SKM-1 treated with dmso at 0.1 percent for 144 hours (cell line): ENCODE measurements around the gene RIPPLY3.
"Not testable (repeated sequence)": the region's sequence is repeated elsewhere in the genome, so short reads cannot be mapped to it uniquely, and the experiment has no call there.

ENCODE experiments used
- DNase-seq: peaks from one replicate; lab custom pipeline; 2025; ENCODE audit not compliant: unreplicated experiment; lab: John Stamatoyannopoulos, UW

Gene RIPPLY3

DNA sequence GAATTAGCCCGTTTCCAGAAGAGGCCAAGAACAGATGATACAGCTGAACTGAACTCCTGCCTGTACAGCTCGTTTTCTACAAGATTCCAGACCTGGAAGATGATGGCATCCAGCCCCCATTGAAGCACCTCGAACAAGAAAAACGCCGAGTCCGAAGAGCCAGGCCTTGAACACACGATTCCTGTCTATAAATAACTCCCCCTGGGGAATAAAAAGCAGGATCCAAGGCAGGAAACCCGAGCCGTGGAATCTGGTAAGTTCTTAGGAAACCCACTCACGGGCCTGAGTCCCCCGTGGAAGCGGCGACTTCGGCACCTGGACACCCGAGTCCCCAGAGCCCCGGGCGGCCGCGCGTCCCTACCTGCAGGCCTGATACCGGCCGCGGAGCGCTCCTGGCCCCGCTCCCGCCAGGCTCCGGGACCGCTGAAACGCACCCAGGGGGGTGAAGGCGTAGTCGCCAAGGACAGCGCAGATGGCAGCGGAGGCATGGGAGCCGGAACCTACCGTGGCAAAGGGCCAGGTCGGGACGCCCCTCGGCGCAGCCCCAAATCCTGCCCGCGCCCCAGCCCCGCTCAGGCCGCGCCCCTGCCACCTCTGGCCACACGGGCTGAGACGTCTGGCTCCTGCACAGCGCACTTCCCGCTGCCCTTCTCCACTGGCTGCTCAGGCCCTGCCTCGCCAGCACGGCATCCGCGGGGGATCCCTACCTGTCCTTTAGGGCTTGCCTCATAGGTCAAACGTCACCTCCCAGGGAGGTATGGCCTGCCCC is 26.0 kb upstream of the RIPPLY3 start:
- DNase-seq: no peak

- no peak for DNase-seq
Observed at GRCh38 chr21:36981049-36981391, 25.5 kb upstream of the RIPPLY3 start.

DNA sequence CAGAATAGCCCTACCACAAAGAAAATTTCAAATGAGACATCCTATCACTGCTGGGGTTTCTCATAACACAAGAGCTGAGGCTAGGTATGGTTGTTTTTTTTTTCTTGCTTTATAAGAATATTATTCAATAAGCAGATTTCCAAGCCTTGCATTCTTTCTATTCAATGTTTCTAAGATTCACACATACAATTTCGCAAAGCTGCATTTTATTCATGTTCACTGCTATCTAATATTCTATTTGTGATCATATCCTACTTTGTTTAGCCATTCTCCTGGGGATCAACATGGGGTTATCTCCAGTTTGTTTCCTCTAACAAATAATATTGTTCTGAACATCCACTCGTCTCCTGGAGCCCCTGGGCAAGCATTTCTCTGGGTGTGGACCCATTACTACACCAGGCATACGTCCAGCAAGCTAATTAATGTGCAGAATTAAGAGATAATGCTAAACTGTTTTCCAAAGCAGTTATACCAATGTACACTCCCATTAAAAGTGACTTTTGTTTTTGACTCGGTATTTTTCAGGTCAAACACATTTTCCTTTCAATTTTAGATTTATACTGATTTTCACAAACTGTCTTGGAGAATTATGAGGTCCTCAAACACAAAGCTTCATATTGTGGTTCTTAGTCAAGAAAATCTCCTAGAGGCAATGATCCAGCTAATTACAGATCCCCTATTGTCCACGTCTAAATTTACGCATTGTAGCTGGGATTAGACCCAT is 24.4 kb upstream of the RIPPLY3 start:
- DNase-seq: no peak

DNA sequence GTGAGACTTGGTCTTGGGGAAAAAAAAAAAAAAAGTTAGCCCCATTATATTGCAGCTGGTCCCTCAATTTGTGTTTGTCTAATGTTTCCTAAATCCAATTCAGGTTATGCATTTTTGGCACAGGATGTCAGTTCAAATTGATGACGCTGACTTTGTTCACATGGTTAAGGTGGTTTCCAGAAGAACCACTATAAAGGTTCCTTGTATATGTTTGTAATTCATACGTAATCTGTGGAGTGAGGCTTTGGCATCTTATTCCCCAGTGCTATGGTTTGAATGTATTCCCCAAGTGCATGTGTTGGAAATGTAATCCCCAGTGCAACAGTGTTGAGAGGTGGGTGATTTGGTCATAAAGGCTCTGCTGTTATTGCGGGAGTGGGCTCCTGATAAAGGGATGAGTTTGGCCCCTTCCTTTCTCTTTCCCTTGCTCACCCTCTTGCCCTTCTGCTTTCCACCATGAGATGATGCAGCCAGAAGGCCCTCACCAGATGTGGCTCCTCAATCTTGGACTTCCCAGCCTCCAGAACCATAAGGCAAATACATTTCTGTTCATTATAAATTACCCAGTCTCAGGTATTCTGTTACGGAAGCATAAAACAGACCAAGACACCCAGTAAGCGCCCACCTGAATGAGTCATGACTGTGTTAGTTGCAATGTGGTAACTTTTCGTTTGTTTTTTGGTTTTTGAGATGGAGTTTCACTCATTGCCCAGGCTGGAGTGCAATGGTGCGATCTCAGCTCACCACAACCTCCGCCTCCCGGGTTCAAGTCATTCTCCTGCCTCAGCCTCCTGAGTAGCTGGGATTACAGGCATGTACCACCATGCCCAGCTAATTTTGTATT is 20.5 kb upstream of the RIPPLY3 start:
- no peak for DNase-seq

DNA sequence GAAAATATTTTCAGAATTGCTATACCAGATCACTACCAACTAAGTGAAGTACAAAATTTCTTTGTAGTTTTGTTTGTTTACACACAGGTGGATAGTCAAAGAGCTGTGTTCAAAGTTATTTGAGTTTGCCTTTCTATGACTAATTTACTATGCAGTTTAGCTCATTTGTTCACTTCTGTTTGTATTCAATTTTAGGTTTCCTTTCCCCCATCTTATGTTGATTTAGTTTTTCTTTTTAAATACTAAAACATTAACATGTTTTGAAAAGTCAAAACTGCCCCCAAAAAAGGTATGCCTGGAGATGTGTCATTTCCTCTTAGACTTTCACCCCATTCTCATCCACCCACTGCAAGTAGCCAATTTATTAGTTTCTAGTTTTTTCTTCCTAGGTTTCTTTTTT is 18.7 kb upstream of the RIPPLY3 start:
- no peak for DNase-seq

GRCh38 chr21:36988536-36988935 is 18.0 kb upstream of the RIPPLY3 start:
- DNase-seq: no peak

DNA sequence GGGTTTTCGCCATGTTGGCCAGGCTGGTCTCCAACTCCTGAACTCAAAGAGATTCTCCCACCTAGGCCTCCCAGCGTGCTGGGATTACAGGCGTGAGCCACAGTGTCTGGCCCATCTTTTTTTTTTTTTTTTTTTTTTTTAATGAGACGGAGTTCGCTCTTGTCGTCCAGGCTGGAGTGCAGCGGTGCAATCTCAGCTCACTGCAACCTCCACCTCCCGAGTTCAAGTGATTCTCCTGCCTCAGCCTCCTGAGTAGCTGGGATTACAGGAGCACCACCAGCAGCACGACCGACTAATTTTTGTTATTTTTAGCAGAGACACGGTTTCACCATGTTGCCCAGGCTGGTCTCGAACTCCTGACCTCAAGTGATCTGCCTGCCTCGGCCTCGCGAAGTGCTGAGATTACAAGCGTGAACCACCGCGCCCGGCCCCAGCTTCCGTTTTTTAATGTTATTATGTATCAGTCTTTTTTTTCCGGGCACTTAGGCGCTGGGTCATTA is 17.3 kb upstream of the RIPPLY3 start:
- not testable (repeated sequence) for DNase-seq

DNA sequence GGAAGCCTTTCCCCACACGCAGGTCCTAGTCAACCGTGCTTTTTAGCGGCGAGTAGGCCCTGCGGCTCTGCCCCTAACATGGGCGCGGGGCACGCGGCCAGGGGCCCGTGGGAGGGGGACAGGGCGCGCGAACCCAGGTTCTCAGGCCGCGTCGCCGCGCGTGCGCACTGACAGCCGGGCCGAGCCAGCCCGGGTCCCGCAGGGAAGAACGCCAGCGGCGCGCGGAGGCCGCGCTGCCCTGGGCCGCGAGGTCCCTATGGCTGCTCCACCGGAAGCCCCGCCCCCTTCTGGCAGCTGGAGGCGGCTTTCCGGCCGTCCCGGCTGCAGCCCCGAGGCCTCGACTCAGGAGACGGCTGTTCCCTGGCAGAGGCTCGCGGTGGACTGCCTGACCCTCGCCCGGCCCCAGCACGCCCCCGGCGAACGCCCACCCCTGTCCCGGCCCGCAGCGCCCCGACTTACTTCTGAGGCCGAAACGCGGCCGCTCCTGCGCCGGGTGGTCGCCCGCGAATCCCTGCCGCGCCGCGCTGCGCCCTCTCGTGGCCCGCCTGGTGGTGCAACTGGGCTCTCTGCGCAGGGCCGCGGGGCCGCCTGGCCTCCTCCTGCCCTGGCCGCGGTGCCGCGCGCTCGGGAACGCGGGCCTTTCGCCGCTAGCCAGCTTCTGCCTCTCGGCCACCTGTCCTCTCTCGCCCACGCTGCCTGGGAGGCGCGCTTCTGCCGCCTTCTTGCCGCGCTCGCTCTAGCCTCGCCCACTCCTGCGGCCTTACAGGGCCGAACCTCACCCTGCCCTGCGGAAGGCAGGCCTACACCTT is 16.6 kb upstream of the RIPPLY3 start:
- peak; percentile 90 for DNase-seq

DNA sequence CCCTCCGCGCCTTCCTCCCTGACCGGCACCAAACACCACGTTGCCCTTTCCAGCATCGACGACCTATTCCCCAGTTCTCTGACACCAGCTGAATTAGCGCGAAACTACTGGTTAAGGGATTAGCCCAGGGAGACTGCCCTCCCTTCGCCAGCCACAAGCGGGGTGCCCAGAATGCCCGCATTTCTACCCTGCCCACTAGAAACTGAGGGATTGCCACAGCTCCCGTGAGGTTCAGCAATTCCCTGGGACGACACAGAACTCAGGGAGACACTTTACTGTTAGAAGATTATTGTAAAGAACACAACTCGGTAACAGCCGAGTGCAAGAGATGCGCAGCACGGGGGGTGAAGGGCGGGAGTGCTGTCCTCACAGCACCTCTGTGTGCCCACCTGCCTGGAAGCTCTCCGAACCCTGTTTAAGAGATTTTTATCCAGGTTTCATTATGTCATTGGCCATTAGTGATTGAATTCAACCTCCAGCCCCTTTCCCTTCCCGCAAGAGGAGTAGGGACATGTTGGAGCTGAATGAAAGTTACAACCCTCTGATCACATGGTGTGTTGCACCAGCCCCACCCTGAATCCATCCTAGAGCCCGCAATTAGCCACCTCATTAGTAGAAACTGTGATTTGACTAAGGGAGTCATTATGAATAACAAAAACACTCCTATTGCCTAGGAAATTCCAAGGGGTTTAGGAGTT is 15.8 kb upstream of the RIPPLY3 start:
- DNase-seq: no peak

- DNase-seq: no peak
Observed at GRCh38 chr21:36992671-36993070, 13.8 kb upstream of the RIPPLY3 start.

DNA sequence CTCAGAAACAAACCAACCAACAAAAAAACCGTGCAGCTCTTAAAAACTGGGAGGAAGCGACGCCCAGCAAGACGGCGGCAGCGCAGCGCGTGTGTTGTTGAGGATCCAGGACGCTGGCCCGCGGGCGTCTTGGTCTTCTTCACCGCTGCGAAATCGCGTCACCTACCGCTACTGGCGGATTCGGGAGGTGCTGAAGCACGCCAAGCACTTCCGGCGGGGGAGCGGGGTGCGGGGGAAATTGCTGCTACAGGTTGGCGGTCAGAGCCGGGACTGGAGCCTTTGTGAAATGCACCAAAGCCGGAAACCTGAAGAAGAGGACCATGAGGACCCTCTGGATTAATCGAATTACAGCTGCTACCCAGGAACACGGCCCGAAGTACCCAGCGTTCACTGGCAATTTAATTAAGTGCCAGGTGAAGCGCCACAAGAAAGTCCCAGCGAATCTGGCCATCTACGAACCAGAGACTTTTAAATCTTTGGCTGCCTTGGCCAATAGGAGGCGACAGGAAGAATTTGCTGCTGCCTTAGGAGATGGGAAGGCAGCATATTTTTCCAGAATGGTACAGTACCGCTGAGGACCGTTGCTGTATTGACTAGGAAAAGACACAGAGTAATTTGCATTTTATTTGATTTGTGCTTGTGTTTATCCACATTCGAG is 11.9 kb upstream of the RIPPLY3 start:
- no peak for DNase-seq

DNA sequence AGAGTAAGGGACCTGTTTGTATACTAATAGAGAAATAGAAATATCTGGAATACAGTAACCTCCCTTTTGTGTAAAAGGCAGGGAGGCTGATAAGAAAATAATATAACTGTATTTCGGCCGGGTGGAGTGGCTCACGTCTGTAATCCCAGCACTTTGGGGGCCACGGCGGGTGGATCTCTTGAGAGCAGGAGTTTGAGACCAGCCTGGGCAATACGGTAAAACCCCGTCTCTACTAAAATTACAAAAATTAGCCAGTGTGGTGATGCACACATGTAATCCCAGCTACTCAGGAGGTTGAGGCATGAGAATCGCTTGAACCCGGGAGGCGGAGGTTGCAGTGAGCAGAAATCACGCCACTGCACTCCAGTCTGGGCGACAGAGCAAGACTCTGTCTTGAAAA is 11.2 kb upstream of the RIPPLY3 start:
- not testable (repeated sequence) for DNase-seq

DNA sequence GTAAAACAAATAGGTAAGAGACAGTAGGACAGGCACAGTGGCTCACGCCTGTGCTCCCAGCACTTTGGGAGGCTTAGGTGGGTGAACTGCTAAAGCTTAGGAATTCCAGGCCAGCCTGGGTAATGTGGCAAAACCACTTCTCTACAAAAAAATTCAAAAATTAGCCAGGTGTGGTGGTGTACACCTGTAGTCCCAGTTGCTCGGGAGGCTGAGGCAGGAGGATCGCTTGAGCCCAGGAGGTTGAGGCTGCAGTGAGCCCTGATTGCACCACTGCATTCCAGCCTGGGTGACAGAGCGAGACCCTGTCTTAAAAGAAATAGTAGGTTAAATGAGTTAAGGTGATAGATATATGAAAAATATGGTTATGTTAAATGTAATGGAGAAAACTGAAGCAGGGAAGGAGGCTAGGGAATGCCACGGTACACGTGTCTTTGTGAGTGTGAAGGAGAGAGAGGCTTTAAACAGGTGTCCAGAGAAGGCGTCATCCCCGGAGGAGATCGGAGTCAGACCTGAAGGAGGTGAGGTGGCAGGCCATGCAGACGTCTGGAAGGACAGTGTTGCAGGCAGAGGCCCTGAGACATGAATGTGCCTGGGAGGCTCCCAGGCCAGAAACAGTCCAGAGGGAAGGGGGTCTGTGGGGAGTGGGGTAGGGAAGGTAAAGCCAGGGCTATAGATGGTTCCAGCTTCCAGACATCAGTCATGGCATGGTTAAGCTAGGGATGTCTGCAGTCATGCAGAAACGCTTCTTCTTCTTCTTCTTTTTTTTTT is 7.2 kb upstream of the RIPPLY3 start:
- DNase-seq: no peak

DNA sequence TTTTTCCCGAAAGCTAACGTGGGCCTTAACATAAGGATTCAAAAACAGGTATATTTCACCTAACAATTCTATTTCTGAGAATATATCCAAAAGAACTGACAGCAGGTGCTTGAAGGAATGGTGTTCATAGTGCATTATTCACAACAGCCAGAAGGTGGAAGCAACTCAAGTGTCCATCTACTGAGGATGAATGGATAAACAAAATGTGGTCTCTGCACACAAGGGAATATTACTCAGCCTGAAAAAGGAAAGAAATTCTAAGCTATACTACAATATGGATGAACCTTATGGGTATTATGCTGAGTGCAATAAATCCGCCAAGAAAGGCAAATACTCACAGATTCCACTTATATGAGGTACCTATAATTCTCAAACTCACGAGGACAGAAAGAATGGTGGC is 6.1 kb upstream of the RIPPLY3 start:
- no peak for DNase-seq

DNA sequence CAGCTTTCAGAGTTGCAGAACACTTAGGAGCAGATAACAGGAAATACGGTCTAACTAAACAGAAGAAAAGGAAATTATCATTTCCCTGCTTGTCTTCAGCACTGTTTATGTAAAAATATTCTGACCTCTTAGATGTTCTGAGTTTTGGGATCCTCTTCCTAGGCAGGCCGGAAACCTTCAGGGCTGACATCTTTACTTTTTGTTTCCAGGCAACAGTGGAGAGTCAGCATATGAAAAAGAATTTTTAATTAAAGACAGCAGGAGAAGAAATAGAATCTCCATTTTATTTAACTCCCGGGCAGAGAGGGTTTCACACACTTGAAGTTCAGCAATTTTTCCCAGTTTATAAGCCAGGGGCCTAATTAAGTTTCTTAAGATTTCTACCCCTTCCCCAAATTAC is 5.1 kb upstream of the RIPPLY3 start:
- DNase-seq: no peak

GRCh38 chr21:37002851-37003250 is 3.7 kb upstream of the RIPPLY3 start:
- not testable (repeated sequence) for DNase-seq

GRCh38 chr21:37003917-37004316 is 2.6 kb upstream of the RIPPLY3 start:
- not testable (repeated sequence) for DNase-seq

DNA sequence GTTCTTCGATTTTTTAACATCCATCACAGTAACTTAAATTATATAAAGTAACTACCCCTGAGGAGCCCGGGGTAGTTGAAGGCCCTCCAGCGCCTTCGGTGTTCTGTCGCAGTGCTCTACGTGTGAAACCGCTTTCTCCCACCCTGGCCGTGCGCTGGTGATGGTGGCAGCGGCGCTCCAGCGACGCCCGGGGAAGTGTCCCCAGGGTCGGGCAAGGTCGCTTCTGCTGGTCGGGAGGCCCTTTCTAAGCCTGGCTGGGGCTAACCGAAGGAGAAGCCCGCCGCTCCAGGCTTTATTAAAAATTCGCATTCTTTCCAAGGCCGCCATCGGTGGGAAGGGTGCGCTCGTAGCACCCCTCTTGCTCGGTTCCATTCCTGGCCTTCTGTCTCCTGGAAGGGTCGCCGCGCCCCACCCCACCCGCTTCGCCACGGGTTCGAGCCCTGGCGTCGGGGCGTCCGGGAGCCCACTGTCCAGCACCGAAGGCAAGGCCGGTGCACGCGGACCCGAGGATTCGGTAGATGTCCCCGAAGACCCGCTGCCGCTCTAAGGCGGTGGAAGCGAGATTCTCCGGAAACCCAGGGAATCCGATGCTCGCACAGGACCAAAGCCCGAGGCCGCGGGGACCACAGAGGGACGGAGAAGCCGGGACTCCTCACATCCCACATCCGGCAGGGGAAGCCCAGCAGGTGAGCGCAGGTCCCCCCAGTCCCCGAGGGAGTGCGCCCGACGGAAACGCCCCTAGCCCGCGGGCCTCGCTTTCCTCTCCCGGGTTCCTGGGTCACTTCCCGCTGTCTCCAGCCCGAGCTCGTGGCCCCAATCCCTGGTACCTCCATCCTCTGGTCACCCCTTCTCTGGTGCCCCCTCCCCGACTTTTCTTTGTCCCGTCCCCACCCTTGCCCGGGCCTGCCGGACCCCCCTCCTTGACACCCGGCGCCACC is 685 bp upstream of the RIPPLY3 start:
- DNase-seq: no peak
